ENCODE results near the gene TNS1.
"Not testable (repeated sequence)": the region's sequence is repeated elsewhere in the genome, so short reads cannot be mapped to it uniquely, and the experiment has no call there.

Gene TNS1

GRCh38 chr2:217825469-217826235 lies 177.1 kb downstream of the TNS1 start:
- no peak for DNase-seq

- DNase-seq = no peak
These were observed 178.6 kb downstream of the TNS1 start for GRCh38 chr2:217824223-217824622.

GRCh38 chr2:217823626-217824025 lies 179.2 kb downstream of the TNS1 start:
- DNase-seq = no peak

GRCh38 chr2:217822296-217823252 lies 180.2 kb downstream of the TNS1 start:
- no peak for DNase-seq

- DNase-seq = no peak
These were observed 181.2 kb downstream of the TNS1 start for GRCh38 chr2:217821536-217822147.

- no peak for DNase-seq
These were observed 181.9 kb downstream of the TNS1 start for GRCh38 chr2:217820904-217821303.

- no peak for DNase-seq
These were observed 182.5 kb downstream of the TNS1 start for GRCh38 chr2:217820091-217820819.

- no peak for DNase-seq
These were observed 184.4 kb downstream of the TNS1 start for GRCh38 chr2:217818293-217818850.

GRCh38 chr2:217817466-217818292 lies 185.1 kb downstream of the TNS1 start:
- no peak for DNase-seq

- DNase-seq = no peak
These were observed 186.4 kb downstream of the TNS1 start for GRCh38 chr2:217816396-217816869.

GRCh38 chr2:217813828-217814227 lies 189.0 kb downstream of the TNS1 start:
- DNase-seq = no peak

- DNase-seq = no peak
These were observed 190.6 kb downstream of the TNS1 start for GRCh38 chr2:217812170-217812569.

- no peak for DNase-seq
These were observed 192.5 kb downstream of the TNS1 start for GRCh38 chr2:217810260-217810659.

- DNase-seq = no peak
These were observed 193.1 kb downstream of the TNS1 start for GRCh38 chr2:217809736-217810135.

GRCh38 chr2:217808967-217809366 lies 193.8 kb downstream of the TNS1 start:
- not testable (repeated sequence) for DNase-seq

GRCh38 chr2:217808326-217808725 lies 194.5 kb downstream of the TNS1 start:
- no peak for DNase-seq

- DNase-seq = no peak
These were observed 195.0 kb downstream of the TNS1 start for GRCh38 chr2:217807753-217808152.

GRCh38 chr2:217807025-217807424 lies 195.8 kb downstream of the TNS1 start:
- no peak for DNase-seq

GRCh38 chr2:217806482-217806765 lies 196.4 kb downstream of the TNS1 start:
- no peak for DNase-seq

GRCh38 chr2:217805668-217806481 lies 196.9 kb downstream of the TNS1 start:
- DNase-seq = no peak

Measured in SHP77 (cell line).